SU-DHL-6 (cell line): ENCODE results near the gene LDB2.

Source experiments
- EZH2phosphoT487 ChIP-seq: fragments of 200-600 bp; sonication (generic), shearing (Covaris generic); conservative IDR thresholded peaks from 2 replicates; pipeline ENCODE4 v1.6.1; 2018; ENCODE audit warnings: mild to moderate bottlenecking, antibody characterized with exemption, low read length, moderate library complexity, mixed read lengths
- TF ChIP-seq, protein P1 (sequence below): fragments of 200-600 bp; sonication (generic); IDR thresholded peaks from one replicate; pipeline ENCODE4 v1.5.1; 2017; ENCODE audit warnings: antibody characterized with exemption, mild to moderate bottlenecking, low read length, moderate library complexity; ENCODE audit not compliant: insufficient read depth, poor library complexity, severe bottlenecking

GRCh38 chr4:16665942-16666551 lies 232.4 kb downstream of the LDB2 start:
- no peak for TF ChIP-seq EZH2phosphoT487
- TF ChIP-seq, protein P1, sequence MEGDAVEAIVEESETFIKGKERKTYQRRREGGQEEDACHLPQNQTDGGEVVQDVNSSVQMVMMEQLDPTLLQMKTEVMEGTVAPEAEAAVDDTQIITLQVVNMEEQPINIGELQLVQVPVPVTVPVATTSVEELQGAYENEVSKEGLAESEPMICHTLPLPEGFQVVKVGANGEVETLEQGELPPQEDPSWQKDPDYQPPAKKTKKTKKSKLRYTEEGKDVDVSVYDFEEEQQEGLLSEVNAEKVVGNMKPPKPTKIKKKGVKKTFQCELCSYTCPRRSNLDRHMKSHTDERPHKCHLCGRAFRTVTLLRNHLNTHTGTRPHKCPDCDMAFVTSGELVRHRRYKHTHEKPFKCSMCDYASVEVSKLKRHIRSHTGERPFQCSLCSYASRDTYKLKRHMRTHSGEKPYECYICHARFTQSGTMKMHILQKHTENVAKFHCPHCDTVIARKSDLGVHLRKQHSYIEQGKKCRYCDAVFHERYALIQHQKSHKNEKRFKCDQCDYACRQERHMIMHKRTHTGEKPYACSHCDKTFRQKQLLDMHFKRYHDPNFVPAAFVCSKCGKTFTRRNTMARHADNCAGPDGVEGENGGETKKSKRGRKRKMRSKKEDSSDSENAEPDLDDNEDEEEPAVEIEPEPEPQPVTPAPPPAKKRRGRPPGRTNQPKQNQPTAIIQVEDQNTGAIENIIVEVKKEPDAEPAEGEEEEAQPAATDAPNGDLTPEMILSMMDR: no peak
